Tibial nerve (tissue), 4 donors: ENCODE measurements around the gene EPM2A.

Source experiments
- CTCF ChIP-seq, 5 experiments: fragments of 200-600 bp in 3 of 5; fragments of 450-650 bp in 2 of 5; sonication (generic) in 3 of 5; IDR thresholded peaks; one replicate each; pipeline ENCODE4 v1.5.1; 2016 to 2019; ENCODE audit warnings: antibody characterized with exemption in 5 of 5, mild to moderate bottlenecking in 3 of 5, moderate library complexity in 2 of 5
- EP300 ChIP-seq, 2 donors: sonication (generic); formaldehyde crosslinking; IDR thresholded peaks; one replicate each; pipeline ENCODE4 v1.6.1; 2017; ENCODE audit warnings: antibody characterized with exemption in 2 of 2, mild to moderate bottlenecking in 1 of 2
- POLR2A ChIP-seq, 2 donors: fragments of 450-650 bp; IDR thresholded peaks; one replicate each; pipeline ENCODE4 v1.6.1; 2017; ENCODE audit warnings: antibody characterized with exemption in 2 of 2, mild to moderate bottlenecking in 2 of 2, moderate library complexity in 2 of 2

- no peak for TF ChIP-seq CTCF (IDR thresholded peaks at IDR 0.05)
- no peak for TF ChIP-seq EP300 (IDR thresholded peaks at IDR 0.05)
- no peak for TF ChIP-seq POLR2A (IDR thresholded peaks at IDR 0.05)
These were observed 135.0 kb downstream of the EPM2A start for GRCh38 chr6:145600299-145600698.
